GM04504 (cell line): ENCODE results near the gene RHOC.

ENCODE experiments used
- DNase-seq: peaks from one replicate; pipeline ENCODE4 v3.0.0-alpha.2; 2012; ENCODE audit warnings: low read depth

The RHOC gene

GRCh38 chr1:112701227-112702066, 5.5 kb downstream of the RHOC start:
- no peak for DNase-seq

- DNase-seq, result peak; percentile 82
Observed at GRCh38 chr1:112700290-112701226, 6.4 kb downstream of the RHOC start.

- no peak for DNase-seq
Observed at GRCh38 chr1:112699425-112700144, 7.3 kb downstream of the RHOC start.

- no peak for DNase-seq
Observed at GRCh38 chr1:112698366-112699310, 8.3 kb downstream of the RHOC start.

GRCh38 chr1:112697781-112698201, 9.1 kb downstream of the RHOC start:
- DNase-seq, result no peak

- no peak for DNase-seq
Observed at GRCh38 chr1:112696578-112697314, 10.2 kb downstream of the RHOC start.

GRCh38 chr1:112695276-112695675, 11.7 kb downstream of the RHOC start:
- DNase-seq, result no peak

GRCh38 chr1:112694363-112694929, 12.5 kb downstream of the RHOC start:
- DNase-seq, result no peak

GRCh38 chr1:112693821-112694220, 13.1 kb downstream of the RHOC start:
- no peak for DNase-seq

GRCh38 chr1:112692681-112693080, 14.2 kb downstream of the RHOC start:
- no peak for DNase-seq

- no peak for DNase-seq
Observed at GRCh38 chr1:112689842-112690237, 17.1 kb downstream of the RHOC start.

GRCh38 chr1:112689196-112689841, 17.6 kb downstream of the RHOC start:
- DNase-seq, result no peak

GRCh38 chr1:112688781-112689193, 18.1 kb downstream of the RHOC start:
- no peak for DNase-seq

- no peak for DNase-seq
Observed at GRCh38 chr1:112687785-112688496, 19.0 kb downstream of the RHOC start.

- no peak for DNase-seq
Observed at GRCh38 chr1:112687361-112687760, 19.6 kb downstream of the RHOC start.

GRCh38 chr1:112686835-112687234, 20.1 kb downstream of the RHOC start:
- no peak for DNase-seq

- no peak for DNase-seq
Observed at GRCh38 chr1:112686417-112686816, 20.5 kb downstream of the RHOC start.

- DNase-seq, result no peak
Observed at GRCh38 chr1:112685913-112686312, 21.0 kb downstream of the RHOC start.

- no peak for DNase-seq
Observed at GRCh38 chr1:112678605-112679004, 28.3 kb downstream of the RHOC start.
